ENCODE results near the gene LAMA5. TPM values are rescaled to one million over a fixed set of nuclear protein-coding genes. Genes with fewer than 3 reads are reported as not detected.
A peak's percentile ranks its signal among the peaks of the same experiment; 100 is the strongest.

The LAMA5 gene
- total RNA-seq, 6 experiments from 2014 or later: 30.3 to 80.8 (median 47.1) TPM

DNA sequence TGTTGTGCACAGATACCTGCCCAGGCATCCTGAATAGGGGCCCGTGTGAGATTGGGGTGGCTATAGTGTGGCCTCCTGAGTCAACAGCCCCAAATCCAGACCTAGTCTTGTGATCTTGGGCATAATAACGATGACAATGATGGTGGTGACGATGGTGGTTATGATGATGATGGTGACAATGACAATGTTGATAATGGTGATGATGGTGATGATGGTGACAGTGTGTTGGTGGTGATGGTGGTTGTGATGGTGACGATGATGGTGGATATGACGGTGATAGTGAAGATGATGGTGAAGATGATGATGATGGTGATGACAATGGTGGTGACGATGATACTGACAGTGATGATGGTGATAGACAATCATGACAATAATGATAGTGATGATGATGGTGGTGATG lies 14.7 kb upstream of the LAMA5 start:
- intact Hi-C loops (cut with DNase I): no loop called here
- no peak overlapping the region for H3K27ac ChIP-seq
- no peak for DNase-seq
- peaks cover 0 to 20% (median 4%) of the 10 kb centered on the region in 4 donors for H3K4me1 ChIP-seq
- ATAC-seq: no peak
- no peak overlapping the region for H3K4me3 ChIP-seq
- no peaks in the 10 kb centered on the region for H3K27me3 ChIP-seq
- H3K36me3 ChIP-seq: no peaks in the 10 kb centered on the region
- H3K9me3 ChIP-seq: no peaks in the 10 kb centered on the region
- 89% methylated on average over 5 of the region's 6 CpGs for WGBS (ENCODE audit: insufficient coverage, low coverage, low lambda C conversion rate, missing lambda C conversion rate)
- no peak for TF ChIP-seq POLR2A (IDR thresholded peaks at IDR 0.05)
- TF ChIP-seq, protein P1, sequence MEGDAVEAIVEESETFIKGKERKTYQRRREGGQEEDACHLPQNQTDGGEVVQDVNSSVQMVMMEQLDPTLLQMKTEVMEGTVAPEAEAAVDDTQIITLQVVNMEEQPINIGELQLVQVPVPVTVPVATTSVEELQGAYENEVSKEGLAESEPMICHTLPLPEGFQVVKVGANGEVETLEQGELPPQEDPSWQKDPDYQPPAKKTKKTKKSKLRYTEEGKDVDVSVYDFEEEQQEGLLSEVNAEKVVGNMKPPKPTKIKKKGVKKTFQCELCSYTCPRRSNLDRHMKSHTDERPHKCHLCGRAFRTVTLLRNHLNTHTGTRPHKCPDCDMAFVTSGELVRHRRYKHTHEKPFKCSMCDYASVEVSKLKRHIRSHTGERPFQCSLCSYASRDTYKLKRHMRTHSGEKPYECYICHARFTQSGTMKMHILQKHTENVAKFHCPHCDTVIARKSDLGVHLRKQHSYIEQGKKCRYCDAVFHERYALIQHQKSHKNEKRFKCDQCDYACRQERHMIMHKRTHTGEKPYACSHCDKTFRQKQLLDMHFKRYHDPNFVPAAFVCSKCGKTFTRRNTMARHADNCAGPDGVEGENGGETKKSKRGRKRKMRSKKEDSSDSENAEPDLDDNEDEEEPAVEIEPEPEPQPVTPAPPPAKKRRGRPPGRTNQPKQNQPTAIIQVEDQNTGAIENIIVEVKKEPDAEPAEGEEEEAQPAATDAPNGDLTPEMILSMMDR (IDR thresholded peaks at IDR 0.05): no peak

DNA sequence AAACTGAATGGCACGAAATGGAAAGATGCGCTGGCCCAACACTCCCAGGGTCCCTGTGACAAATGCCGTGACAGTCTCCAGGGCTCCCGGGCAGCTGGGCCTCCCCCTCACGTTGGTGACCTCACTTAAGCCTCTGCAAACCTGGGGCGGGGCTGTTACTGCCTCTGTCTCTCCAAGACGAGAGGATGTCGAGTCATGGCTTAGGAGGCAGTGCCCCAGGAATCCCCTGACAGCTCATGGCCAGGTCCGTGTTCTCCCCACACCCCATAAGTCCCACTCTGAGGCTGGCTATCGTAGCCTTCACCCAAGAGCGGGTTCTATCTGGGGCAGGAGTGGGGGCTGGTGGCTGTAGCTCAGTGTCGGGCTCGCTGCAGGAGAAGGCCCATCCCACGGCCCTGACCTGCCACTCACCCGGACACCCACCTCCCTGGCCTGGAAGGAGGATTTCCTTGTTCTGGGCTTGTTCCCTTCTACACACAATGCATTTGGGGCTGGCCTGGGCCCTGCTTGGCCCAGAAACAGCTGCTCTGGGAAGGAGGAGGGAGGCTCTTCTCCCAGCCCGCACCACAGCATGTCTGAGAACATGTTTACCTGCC lies 14.2 kb upstream of the LAMA5 start:
- intact Hi-C loops (cut with DNase I): no loop called here
- H3K36me3 ChIP-seq: no peaks in the 10 kb centered on the region
- H3K9me3 ChIP-seq: no peaks in the 10 kb centered on the region
- H3K4me1 ChIP-seq: peaks cover 0 to 25% (median 6%) of the 10 kb centered on the region in 4 donors
- TF ChIP-seq, protein P1 (IDR thresholded peaks at IDR 0.05): no peak
- TF ChIP-seq POLR2A (IDR thresholded peaks at IDR 0.05): no peak
- peak in 2 of 4 donors; percentile 5 to 22 for ATAC-seq
- no peak for DNase-seq
- H3K27ac ChIP-seq: peak overlapping the region in 1 of 3 donors; percentile 33
- WGBS (ENCODE audit: insufficient coverage, low coverage, low lambda C conversion rate, missing lambda C conversion rate): 76% methylated on average over 9 of the region's 16 CpGs
- H3K4me3 ChIP-seq: no peak overlapping the region
- no peaks in the 10 kb centered on the region for H3K27me3 ChIP-seq

DNA sequence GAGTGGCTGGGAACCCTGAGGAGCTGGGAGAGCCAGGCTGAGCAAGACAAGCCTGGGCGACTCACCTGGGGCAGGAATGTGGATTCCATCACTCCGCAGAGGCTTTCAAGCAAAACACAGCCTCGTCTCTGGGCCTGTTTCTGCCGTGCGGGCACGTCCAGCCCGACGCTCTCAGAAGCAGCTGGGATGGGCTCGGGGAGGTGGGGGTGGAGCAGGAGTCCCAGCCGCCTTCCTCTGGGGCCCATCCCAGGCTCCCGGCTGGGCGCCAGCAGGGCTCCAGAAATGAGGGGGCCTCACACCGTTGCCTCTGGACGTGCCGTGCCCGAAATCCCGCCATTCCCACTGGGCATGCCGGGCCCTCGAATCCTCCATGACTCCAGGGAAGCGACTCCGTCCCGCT lies 11.1 kb upstream of the LAMA5 start:
- no peaks in the 10 kb centered on the region for H3K9me3 ChIP-seq
- WGBS (ENCODE audit: insufficient coverage, low coverage, low lambda C conversion rate, missing lambda C conversion rate): no CpG with 5 or more reads among the region's 22 CpGs
- H3K4me1 ChIP-seq: peaks cover 0 to 24% (median 5%) of the 10 kb centered on the region in 4 donors
- no peak for DNase-seq
- H3K27ac ChIP-seq: no peak overlapping the region
- no peak for TF ChIP-seq POLR2A (IDR thresholded peaks at IDR 0.05)
- TF ChIP-seq, protein P1 (IDR thresholded peaks at IDR 0.05): no peak
- ATAC-seq: no peak
- no peaks in the 10 kb centered on the region for H3K36me3 ChIP-seq
- no peak overlapping the region for H3K4me3 ChIP-seq
- intact Hi-C loops (cut with DNase I): loop anchor here (5.0 kb wide), 2 partner anchors 71 to 76 kb away; partner anchors contain the start of gene ADRM1 (in 1 of the 2)
- no peaks in the 10 kb centered on the region for H3K27me3 ChIP-seq

DNA sequence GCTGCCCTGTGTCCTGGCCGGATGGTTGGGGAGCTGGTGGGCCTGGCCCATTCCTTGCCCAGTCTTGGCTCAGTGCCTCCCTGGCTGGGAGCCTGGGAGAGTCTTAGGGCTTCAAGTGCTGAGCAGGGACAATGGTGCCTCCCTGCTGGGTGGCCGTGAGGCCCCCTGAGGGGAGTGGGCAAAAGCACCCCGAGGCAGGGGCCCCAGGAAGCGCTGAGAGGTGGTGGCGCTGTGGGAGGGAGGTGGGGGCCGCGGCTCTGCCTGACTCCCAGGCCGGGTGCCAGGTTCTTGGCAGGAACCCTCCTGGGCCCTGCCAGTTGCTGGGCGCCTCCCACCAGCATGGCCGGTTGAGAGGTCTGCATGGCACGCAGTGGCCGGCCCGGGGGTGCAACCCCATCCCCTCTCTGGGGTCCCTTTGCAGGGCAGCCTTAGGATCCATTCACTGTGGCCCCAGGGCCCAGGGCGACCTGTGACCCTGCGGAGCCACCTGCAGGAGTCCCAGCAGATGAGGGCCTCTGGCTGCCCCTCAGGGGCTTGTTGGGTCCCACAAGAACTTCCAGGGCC lies 10.6 kb upstream of the LAMA5 start:
- Histone ChIP-seq H3K36me3 (no peaks in the 10 kb centered on the region), H3K4me3 (no peak overlapping the region), H3K27ac (no peak overlapping the region), H3K4me1 (peaks cover 0 to 24% (median 5%) of the 10 kb centered on the region in 4 donors), H3K9me3 (no peaks in the 10 kb centered on the region), H3K27me3 (no peaks in the 10 kb centered on the region)
- DNase-seq (no peak), ATAC-seq (peak in 1 of 4 donors; percentile 47)
- intact Hi-C loops (cut with DNase I): loop anchor here (5.0 kb wide), 2 partner anchors 70 to 75 kb away; partner anchors contain the start of gene ADRM1 (in 1 of the 2)
- no CpG with 5 or more reads among the region's 15 CpGs for WGBS (ENCODE audit: insufficient coverage, low coverage, low lambda C conversion rate, missing lambda C conversion rate)
- no peak for TF ChIP-seq POLR2A (IDR thresholded peaks at IDR 0.05)
- TF ChIP-seq, protein P1 (IDR thresholded peaks at IDR 0.05): no peak

All from right lobe of liver (tissue), 6 donors.